DMS53 treated with DMSO at 0.1 percent for 48 hours (cell line): ENCODE data around the gene PSMC3.
A peak's percentile ranks its signal among the peaks of the same experiment; 100 is the strongest.

Experiments used
- DNase-seq: peaks from one replicate; lab custom pipeline; 2025; ENCODE audit not compliant: unreplicated experiment; lab: John Stamatoyannopoulos, UW

Gene PSMC3

DNA sequence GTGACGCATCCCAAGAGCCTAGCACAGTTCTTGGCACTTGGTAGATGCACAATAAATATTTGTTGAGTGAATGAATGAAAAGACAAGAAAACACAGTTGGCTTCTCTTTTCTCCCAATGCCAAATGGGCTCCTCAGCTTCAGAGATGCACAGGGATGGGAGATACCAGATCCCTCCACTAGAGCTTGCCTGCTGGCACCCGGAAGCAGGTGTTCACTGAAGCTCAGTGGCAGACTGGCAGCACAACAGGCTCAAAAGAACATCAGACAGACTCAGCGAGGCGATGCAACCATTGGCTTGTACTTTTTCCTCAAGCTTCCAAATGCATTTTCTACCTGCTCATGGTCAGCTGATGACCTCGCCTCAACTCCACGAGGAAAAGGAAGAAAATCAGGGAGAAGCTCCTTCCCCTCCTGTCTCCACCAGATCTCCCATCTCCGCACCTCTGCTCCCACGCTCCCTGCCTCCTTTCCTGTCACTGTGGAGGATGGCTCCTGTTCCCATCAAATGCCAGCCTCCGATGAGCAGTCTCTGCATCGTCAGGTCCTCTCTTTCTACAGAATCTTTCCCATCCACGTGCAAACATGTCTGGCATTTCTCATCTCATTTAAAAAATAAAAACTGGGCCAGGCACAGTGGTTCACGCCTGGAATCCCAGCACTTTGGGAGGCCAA lies 16.9 kb upstream of the PSMC3 start:
- DNase-seq: peak; percentile 38

DNA sequence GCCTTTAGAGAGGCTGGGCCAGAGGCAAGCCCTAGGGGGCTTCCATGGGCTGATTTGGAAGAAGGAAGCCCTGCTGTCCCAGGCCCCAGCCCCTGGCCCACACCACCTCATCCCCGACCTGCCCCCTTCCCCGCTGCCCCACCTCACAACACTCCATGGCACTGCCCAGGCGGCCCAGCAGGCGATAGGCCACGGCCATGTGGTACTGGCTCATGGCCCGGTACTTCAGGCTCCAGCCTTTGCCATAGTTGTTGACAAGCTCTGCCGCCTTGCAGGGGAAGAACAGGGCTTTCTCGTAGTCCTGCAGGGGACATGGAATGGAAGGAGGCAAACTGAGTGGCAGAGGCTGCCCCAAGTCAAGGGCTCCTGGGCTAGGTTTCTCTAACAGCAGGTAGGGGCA lies 16.3 kb upstream of the PSMC3 start:
- DNase-seq: no peak

DNA sequence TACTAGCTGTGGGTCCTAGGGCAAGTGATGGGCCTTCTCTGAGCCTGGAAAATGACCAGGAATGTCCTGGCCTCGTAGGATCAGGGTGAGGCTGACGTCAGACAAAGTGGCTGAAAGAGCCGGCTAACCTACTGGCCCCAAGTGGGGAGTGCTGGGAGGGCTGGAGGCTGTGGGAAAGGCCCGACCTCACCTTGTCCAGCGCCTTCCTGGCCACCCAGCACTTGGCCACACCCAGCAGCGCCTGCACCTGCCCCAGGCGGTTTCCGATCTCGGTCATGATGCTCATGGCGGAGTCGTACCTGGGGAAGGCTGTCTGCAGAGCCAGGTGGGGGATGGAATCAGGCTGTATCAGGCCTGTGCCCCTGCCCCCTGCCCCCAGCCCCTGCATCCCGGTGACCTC lies 15.2 kb upstream of the PSMC3 start:
- no peak for DNase-seq

DNA sequence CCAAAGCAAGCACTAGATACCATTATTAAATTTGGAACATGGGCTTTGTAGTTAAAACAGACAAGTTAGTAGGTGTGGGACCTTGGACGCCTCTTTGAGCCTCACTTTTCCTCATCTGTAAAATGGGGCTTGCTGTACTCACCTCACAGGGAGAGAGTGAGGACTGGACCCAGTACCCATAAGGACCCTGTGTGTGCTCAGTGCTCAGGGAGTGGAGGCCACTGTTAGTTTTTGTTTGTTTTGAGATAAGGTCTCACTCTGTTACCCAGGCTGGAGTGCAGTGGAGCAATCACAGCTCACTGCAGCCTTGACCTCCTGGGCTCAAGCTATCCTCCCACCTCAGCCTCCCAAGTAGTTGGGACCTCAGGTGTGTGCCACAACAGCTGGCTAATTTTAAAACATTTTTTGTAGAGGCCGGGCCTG lies 13.8 kb upstream of the PSMC3 start:
- DNase-seq: no peak

DNA sequence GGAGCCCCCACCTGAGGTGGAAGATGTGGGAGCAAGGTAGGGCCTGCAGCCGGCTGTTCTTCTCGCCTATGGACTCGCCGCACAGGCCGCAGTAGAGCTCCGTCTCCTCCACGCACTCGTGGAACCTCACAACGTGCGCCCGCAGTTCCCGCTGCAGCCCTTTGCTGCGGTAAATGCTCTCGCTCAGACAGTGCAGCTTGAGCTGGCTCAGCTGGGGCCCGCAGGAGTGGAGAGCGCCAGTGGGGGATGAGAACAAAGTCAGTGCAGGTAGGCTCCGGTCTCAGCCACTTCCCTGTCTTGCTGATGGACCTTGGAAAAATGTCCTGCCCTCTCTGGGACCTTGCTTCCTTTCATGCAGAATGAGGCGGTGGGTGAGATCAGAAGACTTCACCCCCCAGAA lies 12.5 kb upstream of the PSMC3 start:
- DNase-seq: no peak

DNA sequence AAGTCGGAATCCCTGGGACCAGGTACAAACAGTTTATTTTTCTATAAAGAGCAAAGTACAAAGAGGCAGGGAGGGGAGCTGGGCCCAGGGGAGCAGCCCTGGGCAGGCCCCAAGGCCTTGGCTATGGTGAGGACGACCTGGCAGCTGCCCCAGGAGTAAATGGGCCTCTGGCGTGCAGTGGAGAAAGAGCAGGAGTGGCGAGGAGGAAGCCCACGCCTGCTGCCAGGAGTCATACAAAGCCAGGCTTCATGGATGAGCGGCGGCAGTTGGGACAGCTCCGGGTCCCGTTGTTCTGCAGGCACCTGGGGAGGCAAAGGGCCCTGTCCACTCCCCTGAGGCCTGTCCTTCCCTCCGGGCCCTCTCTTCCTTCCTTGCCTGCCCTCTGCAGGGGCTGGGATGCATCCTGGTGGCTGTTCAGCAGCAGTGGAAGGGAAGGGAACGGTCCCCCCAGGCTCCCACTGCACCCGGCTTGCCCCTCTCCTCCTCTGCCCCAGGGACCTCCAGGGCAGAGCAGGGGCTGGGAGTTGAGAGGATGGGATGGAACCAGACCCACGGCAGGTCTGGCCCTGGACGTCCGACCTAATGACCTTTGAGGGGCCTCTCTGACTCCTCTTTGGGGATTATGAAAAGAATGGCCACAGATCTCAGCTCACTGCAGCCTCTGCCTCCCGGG lies 11.6 kb upstream of the PSMC3 start:
- DNase-seq: no peak

DNA sequence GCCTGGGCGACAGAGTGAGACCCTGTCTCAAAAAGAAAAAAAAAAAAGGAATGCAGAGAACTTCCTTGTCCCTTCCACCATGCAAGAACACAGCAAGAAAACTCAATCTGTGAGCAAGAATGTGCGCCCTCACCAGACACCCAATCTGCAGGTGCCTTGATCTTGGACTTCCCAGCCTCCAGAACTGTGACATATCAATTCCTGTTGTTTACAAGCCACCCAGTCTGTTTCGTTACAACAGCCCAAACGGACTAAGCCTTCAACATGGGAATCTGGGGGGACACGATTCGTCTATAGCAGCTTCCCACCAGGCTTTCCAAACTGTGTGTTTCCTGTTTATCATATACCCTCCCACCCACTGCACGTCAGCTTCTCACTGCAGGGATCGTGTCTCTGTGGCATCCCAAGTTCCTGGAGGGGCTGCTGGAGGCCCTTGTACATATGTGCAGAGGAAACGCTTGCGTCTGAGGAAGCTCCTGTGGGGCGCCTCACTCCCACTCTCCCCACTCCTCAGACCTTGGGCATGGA lies 11.0 kb upstream of the PSMC3 start:
- no peak for DNase-seq

DNA sequence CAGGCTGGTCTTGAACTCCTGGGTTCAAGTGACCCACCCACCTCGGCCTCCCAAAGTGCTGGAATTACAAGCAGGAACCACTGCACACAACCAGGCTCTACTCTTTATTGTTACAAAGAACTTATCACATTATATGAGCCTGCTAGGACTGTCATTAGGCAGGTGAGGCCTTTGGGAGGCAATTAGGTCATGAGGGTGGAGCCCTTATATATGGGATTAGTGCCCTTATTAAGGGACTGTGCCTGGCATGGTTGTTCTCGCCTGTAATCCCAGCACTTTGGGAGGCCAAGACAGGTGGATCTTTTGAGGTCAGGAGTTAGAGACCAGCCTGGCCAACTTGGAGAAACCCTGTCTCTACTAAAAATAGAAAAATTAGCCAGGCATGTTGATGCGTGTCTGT lies 10.5 kb upstream of the PSMC3 start:
- no peak for DNase-seq

DNA sequence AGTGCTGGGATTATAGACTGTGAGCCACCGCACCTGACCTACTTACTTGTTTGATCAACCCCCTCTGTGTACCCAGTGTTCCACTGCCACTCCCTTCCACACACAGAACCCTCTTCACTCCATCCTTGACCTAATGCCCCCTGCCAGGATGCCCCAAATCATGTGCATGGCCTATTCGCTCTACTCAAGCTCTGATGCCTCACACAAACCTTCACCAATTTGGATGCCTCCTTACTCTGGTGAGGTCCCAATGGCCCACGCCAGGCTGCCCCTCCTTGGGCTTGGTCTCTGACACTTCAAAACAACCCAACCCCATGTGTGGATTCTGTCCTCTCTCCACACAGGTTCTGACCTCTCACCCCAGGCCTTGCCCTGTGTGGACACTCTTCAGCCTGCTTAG lies 9.4 kb upstream of the PSMC3 start:
- no peak for DNase-seq

DNA sequence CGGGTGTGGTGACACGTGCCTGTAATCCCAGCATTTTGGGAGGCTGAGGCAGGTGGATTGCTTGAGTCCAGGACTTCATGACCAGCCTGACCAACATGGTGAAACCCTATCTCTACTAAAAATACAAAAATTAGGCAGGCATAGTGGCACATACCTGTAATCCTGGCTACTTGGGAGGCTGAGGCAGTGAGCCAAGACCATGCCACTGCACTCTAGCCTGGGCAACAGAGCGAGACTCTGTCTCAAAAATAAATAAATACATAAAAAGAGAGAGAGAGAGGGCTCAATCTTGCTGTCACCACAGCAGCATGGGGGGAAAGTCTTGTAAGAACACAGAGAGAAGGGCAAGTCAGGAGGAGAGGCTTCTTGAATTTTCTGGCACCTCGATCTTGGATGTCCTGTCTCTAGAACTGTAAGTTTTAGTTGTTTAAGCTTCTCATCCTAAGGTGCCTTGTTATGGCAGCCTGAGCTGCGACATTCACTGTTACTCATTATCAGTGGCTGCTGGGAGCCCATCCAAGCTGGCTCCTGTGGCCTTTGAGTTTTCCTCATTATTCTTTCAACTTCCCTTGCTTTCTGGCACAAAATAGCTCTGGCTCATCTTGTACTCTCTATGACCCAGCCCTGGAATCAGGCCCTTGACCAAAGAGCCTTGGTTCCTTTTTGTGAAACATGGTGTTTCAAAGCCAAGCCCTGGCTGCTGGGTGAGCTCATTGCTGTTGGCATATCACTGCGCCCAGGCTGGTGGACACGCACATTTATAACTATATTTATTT lies 8.0 kb upstream of the PSMC3 start:
- no peak for DNase-seq

DNA sequence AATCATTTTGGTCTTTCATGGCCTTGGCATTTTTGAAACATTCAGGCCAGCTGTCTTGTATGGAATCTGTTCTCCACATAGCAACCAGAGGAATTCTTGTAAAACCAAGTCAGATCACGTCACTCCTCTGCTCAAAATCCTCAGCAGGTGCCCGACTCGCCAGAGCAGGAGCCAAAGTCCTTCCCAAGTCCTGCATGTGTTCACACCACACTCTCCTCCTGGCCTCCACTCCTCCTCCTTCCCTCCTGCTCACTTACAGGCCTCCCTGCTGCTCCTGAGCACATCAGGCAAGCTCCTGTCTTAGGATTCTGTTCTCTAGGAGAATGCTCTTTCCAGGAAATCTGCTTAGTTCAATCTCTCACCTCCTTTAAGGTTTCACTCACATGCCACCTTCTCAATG lies 6.9 kb upstream of the PSMC3 start:
- no peak for DNase-seq

DNA sequence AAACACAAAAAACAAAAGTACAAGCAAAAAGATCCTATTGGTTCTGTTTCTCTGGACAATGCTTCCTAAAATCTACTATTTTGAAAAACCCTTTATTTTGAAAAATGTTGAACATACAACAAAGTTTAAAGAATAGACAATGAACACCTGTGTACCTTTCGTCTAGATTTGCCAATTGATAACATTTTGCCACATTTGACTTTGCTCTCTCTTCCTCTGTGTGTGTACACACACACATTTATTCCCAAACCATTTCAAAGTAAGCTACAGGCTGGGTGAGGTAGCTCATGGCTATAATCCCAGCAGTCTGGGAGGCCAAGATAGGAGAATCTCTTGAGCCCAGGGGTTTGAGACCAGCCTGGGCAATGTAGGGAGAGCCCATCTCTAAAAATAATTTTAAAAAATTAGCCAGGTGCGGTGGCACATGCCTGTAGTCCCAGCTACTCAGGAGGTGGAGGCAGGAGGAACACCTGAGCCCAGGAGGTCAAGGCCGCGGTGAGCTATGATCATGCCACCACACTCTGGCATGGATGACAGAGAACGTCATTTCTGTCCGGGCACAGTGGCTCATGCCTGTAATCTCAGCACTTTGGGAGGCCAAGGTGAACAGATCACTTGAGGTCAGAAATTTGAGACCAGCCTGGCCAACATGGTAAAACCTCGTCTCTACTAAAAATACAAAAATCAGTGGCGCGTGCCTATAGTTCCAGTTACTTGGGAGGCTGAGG lies 5.3 kb upstream of the PSMC3 start:
- DNase-seq: no peak

DNA sequence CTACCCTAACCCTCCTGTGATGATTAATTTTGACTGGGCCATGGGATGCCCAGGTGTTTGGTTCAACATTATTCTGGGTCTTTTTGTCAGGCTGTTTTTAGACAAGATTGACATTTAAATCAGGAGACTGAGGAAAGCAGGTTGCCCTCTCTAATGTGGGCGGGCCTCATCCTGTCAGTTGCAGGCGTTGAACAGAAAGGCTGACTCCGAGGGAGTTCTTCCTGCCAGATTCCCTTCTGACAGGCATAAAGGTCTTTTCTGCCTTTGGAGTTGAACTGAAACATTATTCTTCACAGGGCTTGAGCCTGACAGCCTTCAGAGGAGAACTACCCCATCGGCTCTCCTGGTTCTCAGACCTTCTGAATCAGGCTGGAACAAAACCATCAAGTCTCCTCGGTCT lies 4.3 kb upstream of the PSMC3 start:
- no peak for DNase-seq

DNA sequence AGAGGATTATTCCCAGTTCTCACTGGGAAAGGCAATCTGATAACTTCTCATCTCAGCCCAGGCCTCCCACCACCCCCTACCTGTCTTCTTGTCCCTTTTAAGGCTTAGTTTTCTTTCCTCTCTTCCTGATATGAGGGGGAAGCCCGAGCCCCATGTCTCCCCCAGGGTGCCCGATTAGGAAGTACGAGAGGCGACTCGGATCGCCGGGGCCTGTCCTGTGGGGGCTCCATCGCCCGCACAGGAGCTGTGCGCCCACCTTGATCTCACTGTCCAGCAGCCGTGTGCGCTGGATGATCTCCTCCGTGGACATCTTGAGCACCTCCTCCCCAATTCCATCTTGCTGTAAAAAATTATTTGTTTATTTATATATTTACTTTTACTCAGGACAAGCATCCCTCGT lies 628 bp downstream of the PSMC3 start:
- DNase-seq: no peak

DNA sequence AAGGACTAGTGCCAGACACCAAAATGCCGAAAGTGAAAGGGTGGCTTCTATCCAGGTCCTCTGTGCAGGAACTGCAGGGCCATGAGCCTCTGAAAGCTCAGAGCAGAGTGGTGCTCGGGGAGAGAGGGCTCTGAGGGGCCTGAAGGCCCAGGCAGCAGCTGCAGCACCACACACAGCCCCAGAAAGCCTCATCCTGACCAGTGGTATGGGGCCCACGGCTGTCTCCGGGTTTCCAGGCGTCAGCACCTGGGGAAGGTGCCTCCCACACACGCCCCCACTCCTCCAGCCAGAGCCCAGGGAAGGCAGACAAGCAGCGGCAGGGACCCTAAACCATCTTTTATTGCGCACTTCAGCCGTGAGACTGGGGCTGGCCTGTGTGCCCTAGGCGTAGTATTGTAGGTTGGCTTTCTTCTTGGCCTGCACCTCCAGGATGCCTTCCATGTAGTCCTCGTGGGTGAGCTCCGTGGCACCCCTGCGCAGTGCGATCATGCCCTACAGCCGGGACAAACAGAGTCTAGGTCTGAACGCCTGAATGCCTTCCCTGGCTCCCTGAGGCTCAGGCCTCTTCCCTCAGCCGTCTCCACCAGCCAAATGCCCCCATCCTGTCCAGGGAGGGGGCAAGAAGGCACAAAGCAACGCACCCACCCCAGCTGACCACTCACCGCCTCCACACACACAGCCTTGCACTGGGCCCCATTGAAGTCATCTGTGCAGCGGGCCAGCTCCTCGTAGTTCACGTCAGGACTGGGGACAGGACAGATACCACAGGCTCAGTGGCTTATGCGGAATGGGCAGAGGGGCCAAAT lies 7.6 kb downstream of the PSMC3 start:
- no peak for DNase-seq

DNA sequence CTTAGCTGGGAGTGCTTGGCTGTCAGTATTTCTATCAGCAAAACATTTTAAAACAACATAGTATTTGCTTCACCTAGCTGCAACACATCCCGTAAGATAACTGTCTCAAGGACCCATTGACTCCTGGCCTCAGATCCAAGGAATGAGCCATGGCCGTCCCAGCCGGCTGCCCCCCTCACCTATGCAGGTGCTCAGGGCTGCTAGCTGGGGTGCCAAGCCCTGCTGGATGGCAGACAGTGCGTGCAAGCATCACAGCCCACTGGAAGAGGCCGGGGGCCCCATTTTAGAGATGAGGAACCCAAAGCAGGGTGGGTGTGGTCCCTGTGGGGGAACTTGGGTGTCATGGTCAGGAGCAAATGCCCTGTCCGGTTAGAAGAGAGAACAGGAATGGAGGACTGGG lies 8.5 kb downstream of the PSMC3 start:
- DNase-seq: no peak

DNA sequence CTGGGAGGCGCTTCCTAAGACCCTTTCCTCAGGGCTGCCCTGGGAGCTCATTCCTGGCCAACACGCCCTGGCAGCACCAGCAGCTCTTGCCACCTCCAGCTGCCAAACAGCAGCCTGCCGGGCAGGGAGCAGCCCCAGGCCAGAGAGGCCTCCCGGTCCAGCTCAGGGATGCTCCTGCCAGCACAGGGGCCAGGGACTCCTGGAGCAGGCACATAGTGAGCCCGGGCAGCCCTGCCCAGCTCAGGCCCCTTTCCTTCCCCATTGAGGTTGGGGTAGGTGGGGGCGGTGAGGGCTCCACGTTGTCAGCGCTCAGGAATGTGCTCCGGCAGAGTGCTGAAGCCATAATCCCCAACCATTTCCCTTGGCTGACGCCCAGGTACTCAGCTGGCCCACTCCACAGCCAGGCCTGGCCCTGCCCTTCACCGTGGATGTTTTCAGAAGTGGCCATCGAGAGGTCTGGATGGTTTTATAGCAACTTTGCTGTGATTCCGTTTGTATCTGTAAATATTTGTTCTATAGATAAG lies 10.2 kb downstream of the PSMC3 start:
- DNase-seq: peak; percentile 65

DNA sequence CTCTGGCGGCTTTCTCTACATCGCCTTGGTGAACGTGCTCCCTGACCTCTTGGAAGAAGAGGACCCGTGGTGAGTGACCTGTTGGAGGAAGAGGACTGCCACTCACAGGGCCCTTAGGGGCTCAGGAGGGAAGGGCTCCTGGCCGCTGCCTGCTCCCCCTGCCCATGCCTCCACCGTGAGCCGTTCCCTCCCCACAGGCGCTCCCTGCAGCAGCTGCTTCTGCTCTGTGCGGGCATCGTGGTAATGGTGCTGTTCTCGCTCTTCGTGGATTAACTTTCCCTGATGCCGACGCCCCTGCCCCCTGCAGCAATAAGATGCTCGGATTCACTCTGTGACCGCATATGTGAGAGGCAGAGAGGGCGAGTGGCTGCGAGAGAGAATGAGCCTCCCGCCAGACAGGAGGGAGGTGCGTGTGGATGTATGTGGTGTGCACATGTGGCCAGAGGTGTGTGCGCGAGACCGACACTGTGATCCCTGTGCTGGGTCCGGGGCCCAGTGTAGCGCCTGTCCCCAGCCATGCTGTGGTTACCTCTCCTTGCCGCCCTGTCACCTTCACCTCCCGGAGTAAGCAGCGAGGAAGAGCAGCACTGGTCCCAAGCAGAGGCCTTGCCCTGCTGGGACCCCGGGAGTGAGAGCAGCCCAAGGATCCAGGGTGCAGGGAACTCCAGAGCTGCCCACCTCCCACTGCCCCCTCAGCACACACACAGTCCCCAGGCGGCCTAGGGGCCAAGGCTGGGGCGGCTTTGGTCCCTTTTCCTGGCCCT lies 11.0 kb downstream of the PSMC3 start:
- no peak for DNase-seq

DNA sequence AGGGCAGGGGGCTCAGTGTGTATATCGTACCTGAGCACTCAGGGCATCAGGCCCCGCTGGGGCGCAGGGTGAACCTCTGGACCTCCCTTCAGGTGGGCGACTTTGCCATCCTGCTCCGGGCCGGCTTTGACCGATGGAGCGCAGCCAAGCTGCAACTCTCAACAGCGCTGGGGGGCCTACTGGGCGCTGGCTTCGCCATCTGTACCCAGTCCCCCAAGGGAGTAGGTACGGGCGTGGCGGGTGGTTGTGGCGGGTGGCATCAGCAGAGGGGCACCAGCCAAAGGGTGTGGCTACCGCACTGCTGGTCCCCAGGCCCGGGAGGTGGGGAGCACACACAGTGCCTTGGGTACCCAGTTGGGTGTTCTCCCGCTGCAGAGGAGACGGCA lies 11.6 kb downstream of the PSMC3 start:
- DNase-seq: no peak
